GM19438 (cell line): ENCODE results near the gene SYNDIG1.

Source experiments
- ATAC-seq: cut with Tn5 transposase; IDR thresholded peaks from one replicate; pipeline ENCODE4 v1.9.1; 2021; ENCODE audit warnings: low read depth; ENCODE audit not compliant: unreplicated experiment

The SYNDIG1 gene

DNA sequence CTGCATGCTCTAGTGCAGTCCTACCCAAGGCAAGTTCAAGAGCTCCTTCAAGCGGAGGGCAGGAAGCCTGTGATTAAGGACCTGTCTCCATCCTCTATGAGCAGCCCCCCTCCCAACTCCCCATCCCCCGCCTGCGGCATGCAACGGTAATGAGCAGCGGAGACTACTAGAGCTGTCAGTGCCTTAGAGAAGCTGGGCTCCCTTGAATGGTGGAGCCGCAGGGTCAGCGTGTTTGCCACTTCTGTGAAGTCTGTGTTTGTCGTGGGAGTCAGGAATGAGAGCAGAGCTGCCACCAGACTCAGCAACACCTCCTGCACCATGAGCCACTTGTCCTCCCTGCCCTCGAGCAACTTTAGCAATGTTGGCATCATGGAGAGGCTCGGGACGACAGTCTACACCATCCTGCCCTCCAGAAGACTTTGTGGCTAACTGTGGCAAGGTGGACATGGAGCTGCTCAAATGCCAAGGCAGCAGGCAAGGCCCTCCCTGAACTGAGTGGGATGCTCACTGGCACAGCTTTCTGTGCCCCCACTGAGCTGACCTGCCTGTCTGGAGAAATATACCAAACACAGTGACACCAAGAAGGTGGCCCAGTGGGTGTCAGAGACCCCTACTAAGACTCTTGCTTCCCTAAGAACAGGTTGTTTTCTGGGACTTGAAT is 23.8 kb upstream of the SYNDIG1 start:
- ATAC-seq, result no peak

DNA sequence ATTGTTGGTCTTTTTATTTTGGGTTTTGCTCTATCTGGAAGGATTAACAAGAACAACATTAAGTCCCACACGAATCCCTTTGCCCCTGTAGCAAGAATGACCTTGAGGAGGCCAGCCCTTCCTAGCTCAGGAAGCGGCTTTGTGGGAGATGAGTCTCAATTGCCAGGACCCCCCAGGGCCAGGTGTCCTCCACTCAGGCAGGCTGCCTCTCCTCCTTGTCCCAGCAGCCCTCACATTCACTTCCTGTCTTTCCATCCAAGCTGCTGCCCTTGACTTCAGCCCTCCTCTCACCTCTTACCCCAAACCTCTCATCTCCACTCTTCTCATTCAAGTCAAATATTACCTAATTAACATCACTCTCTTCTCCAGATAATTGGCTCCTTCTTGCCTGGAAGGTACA is 22.6 kb upstream of the SYNDIG1 start:
- ATAC-seq, result no peak

DNA sequence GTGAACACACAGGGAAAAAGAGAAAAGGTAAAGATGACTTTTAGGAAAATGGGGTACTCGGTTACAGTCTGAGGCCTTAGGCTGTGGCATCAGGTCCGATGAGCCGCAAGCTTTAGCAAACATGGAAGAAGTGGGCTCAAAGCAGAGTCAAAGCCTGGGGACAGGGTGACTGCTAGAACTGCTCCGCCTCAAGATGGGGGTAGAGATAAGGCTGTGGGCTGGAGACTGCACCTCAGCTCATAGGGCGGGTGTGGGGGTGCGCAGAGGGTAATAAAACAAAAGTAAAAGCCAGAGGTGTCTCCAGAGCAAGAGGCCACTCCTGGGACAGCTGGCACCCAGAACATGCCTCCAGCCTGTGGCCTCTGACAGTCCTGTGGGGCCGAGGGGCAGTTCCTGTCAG is 21.3 kb upstream of the SYNDIG1 start:
- no peak for ATAC-seq

DNA sequence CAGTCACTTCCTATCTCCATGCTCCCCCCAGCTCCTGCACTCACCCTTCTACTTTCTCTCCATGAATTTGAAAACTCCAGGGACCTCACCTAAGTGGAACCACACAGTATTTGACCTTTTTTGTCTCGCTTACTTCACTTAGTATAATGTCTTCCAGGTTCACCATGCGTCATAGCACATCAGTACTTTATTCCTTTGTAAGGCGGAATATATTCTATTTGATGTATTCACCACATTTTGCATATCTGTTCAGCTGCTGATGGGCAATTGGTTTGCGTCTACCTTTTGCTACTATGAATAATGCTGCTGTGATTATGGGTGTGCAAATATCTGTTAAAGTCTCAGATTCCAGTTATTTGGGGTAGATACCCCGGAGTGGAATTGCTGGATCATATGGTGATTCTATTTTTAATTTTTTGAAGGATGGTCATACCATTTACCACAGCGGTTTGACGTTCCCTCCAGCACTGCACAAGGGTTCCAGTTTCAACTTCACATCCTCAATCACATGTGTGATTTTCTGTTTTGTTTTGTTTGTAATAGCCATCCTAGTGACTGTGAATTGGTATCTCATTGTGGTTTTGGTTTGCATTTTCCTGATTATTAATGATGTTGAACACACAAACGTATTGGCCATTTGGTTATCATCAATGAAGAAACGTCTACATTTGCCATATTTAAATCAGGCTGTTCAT is 20.3 kb upstream of the SYNDIG1 start:
- ATAC-seq, result no peak

DNA sequence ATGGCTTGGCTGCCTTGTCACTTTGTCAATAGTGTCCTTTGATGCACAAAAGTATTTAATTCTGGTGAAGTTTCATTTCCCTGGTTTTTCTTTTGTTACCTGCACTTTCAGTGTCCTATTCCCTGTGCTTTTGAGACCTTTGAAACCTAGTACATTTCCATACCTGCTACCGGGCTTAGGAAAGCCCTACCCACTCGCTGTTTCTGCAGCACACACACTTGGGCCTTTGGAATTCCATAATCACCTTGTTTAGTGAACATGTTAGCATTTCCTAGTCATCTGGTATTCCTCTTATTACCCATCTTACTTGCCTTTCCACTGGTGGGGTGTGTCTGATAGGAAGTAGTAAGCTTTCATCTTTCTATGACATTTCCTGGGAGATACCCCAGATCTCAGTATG is 19.3 kb upstream of the SYNDIG1 start:
- no peak for ATAC-seq

DNA sequence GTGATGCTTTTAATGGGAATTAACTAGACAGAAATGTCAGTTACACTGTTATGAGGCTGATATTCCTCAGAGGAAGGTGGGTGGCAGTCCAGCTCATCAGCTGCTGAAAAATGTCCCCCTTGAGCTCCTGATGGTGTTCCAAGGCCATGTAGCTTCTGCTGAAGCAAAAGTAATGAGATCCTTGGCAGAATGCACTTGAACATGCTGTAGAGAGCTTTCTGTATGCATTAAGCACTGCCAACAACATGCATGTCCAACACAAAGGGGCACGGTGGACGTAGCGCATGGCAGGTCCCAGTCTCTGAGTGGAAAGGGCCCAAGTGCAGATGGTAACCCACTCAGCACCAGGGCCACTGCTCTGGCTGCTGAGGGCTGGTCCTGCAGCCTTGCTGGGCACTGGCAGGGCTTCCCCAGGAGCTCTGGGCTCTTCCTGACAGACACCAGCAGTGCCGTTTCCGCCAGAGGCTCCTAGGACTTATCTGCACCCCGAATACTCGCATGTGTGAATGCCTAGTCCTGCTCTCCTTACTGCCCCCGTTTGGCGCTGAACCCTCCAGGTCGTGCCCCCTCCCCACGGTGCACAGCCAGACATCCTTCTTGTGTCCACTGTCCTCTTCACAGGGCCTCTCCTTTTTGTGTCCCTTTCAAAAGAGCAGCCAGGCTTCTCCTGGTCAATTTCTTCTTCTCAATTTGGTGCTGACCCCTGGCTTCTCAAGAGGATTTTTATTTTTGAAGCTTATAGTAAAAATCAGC is 18.6 kb upstream of the SYNDIG1 start:
- ATAC-seq, result no peak

DNA sequence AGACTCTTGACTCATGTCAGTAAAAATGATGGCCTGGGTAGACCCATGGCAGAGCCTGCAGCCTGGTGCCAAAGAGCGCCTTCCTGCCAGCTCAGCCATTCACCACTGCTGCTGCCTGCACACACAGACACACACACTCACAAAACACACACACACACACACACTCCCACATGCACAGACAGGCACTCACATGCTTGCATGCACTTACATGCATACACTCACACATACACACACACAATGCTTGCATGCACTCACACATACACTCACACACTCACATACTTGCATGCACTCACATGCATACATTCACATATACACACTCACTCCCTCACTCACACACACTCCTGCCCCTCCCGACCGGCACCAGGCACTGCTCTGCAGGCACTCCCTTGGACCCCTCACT is 18.0 kb upstream of the SYNDIG1 start:
- no peak for ATAC-seq

DNA sequence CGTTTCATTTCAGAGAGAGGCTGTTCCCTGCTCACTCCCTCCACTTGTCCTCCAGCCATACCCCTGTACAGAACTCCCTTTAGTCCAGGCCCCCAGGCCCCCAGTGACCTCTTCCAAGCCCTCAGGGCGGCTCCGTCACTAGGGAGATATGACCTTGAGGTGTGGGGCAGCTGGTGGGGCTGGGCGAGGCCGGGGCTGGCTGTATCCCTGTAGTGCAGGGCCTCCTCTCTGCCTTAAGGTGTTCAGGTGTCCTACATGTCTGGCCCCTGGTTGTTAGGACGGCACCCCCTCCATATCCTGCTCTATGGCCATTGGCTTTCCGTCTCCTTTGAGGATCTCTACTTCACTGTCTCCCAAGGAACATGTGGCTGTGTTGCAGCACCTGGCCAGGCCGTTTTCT is 17.4 kb upstream of the SYNDIG1 start:
- ATAC-seq, result no peak

DNA sequence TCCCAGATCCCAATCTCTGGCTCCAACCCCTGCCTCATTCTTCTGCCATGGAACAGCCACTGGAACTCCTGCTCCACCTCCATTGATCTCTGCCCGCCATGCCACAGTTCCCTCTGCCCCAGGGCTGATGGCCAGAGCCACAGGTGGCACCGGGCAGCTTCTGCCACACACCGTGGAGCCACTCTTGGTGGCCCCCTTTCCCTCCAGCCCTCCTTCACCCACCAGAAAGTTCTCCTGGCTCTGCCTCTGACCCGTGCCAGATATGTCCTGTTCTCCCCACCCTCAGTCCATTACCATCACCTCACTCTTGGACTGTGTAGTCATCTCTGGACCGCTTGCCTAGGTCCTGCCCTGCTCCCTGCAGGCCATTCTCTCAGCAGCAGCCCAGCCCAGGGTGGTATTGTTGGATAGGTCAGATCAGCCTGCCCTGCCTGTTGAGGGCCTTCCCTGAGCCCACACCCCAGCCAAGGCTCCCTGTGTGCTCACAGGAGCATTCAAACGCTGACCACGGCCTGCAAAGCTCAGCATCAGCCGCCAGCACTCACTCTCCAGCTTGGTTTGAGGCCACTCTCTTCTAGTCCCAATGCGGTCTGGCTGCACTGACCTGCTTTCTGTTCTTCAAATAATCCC is 16.8 kb upstream of the SYNDIG1 start:
- ATAC-seq, result no peak

DNA sequence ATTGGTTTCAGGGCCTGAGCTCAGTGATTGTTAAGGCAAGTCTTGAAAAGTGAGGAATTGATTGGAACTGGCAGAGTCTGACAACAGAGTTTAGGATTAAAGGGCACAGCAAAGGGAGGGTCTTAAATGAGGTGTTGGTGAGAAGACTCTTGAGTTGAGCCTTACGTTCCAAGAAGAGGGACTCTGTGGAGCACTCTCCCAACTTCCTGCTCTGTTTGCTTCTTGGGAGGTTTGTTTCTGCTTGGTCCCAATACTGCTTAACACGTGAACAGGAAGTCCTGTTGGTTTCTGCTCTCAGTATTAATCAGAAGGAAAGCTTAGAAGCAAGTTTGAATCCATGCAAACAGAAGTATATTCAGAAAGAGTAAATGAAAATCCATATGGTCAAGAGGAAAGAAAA is 15.6 kb upstream of the SYNDIG1 start:
- ATAC-seq, result no peak

DNA sequence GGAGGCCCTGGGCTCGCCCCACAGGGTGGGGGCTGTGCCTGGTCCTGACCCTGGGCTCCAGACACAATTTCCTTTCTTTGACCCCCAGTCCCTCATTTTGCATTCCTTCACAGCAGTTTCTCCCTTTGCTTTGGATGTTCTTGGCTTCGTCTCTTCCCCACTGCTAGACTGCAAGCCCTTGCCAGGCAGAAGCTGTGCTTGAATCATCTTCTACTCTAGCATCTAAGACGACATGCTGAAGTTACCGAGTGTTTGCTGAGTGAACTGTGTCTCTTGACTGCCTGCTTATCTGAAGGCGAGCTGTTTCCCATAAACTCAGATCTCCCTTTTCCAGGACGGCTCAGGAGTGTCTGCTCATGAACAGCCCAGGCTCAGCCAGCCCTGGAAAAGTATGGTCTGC is 14.3 kb upstream of the SYNDIG1 start:
- ATAC-seq, result no peak

GRCh38 chr20:24456398-24456781 is 13.0 kb upstream of the SYNDIG1 start:
- ATAC-seq, result no peak

GRCh38 chr20:24458436-24458835 is 11.0 kb upstream of the SYNDIG1 start:
- no peak for ATAC-seq

- no peak for ATAC-seq
Measured at GRCh38 chr20:24459733-24460132, 9.7 kb upstream of the SYNDIG1 start.

GRCh38 chr20:24460712-24461111 is 8.7 kb upstream of the SYNDIG1 start:
- no peak for ATAC-seq

DNA sequence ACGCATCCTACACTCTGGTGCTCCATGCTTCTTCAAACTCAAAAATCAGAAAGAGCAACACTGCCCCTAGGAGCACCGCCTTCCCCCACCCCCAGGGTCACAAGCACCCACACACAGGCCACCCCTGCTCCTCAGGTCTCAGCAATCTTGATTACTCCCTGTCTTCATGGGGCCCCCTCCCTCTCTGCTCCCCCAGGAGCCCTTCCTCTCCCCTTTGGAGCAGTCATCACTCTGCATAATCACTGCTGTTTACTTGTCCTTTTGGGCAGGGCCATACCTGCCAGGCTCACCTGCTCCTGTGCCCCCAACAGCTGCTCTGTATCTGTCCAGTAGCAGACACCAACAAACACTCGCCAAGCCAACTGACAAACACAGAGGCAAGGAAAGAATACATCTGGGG is 7.6 kb upstream of the SYNDIG1 start:
- ATAC-seq, result no peak

GRCh38 chr20:24462460-24463010 is 6.9 kb upstream of the SYNDIG1 start:
- no peak for ATAC-seq

GRCh38 chr20:24465159-24465558 is 4.3 kb upstream of the SYNDIG1 start:
- no peak for ATAC-seq

DNA sequence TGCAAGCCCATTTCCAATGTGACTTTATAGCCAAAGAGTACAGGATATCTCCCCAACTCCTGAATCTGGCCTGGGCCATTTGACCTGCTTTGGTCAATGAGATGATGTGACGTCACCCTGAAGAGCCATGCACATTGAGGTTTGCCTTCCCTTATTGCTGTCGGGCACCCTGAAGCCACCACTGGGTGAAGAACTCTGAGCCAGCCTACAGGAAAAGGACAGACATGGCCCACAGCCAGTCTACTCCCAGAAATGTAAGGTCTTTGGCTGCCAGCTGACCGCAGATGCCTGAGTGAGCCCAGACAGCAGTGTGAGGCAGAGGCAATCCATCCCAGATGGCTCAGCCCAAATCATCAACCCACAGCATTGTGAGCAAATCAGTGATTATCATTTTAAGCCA is 3.7 kb upstream of the SYNDIG1 start:
- ATAC-seq, result no peak

DNA sequence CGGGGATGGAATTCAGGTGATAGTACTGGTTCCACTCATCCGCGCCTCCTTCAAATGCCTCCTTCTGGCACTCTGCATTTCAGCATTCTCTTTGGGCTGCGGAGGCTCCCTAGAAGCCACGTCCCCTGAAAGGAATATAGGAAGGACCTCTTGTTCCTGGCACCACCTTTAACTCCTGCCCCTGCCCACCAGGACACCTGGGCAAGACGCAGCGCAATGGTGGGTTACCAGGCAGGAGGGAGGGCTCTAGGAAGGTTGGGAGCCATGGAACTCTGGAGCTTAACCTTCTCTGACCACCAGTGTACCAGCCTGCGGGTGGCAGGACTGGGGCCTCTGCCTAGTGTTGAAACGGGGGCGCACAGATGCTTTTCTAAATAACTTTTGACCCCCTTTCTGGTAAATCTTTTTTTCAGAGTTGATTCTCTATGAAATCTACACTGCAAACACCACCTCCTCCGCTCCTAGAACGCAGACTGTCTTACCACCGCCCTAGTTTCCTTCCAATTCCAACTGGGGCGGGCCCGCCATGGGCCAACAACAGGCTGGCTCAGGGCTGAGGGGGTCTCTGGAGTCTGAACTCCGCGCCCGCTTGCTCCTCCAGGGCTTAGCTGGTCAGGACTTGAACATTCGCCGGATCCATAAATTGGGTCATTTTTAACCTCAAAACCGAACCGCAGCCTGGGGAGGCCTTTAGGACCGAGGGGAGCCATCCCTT is 871 bp upstream of the SYNDIG1 start:
- ATAC-seq, result no peak
